ENCODE results near the gene PAX4. TPM values are rescaled to one million over a fixed set of nuclear protein-coding genes. Genes with fewer than 3 reads are reported as not detected.

The PAX4 gene
- total and polyA plus RNA-seq, 9 of the 15 experiments (the other 6 are each of a cell fraction or from before 2014, with no cell fraction given) = not detected

- no peak for TF ChIP-seq ZNF318 (IDR thresholded peaks at IDR 0.05; ENCODE audit: borderline replicate concordance in 1 of 2, low read depth in 1 of 2)
- TF ChIP-seq ELF4 (CRISPR knock-in tag; IDR thresholded peaks at IDR 0.05) = 0 out of 2 replicates have a peak, but pooled peaks have one; percentile 7
- no peak for TF ChIP-seq CREB5 (CRISPR knock-in tag; IDR thresholded peaks at IDR 0.05)
- TF ChIP-seq SAP30 (IDR thresholded peaks at IDR 0.05; ENCODE audit: borderline replicate concordance, insufficient read depth, low read depth, low read length, poor library complexity, severe bottlenecking) = peak; percentile 98
- TF ChIP-seq PKNOX1 (IDR thresholded peaks at IDR 0.05) = no peak
- no peak for TF ChIP-seq CREB3 (tag; conservative IDR thresholded peaks at IDR 0.05; ENCODE audit: low read depth)
- 0 out of 2 replicates have a peak, but pooled peaks have one; percentile 51 for TF ChIP-seq GATAD2B (IDR thresholded peaks at IDR 0.05; ENCODE audit: borderline replicate concordance)
- TF ChIP-seq PHB (CRISPR knock-in tag; IDR thresholded peaks at IDR 0.05) = no peak
- TF ChIP-seq HINFP (tag; conservative IDR thresholded peaks at IDR 0.05; ENCODE audit: low read depth) = no peak
- peak; percentile 17 for TF ChIP-seq PHF20 (IDR thresholded peaks at IDR 0.05; ENCODE audit: partially characterized antibody)
- no peak; the same call in 1 of the 2 replicates for TF ChIP-seq RNF2 (IDR thresholded peaks at IDR 0.05)
- TF ChIP-seq ZKSCAN8 (CRISPR knock-in tag; IDR thresholded peaks at IDR 0.05) = no peak
Observed at GRCh38 chr7:127652333-127653248, 34.6 kb upstream of the PAX4 start (continued).

Measured in K562 (cell line).